K562 (cell line): Measurements from ENCODE around the gene USP31. TPM values are rescaled to one million over a fixed set of nuclear protein-coding genes. Genes with fewer than 3 reads are reported as not detected.

Experiments
- ATAC-seq: fragments of 200-7000 bp; cut with Tn5 transposase; 3 replicates; pipeline ENCODE4 v1.9.1; 2020; ENCODE audit warnings: moderate library complexity
- BruUV-seq: library from RNA; stranded (reverse); fragments of 400-500 nt; replicated peaks from 2 replicates; lab custom pipeline; 2021; lab: Mats Ljungman, UMichigan
- CTCF ChIA-PET: fragments of 300-600 bp; formaldehyde crosslinking; extraction: SDS; loops from one replicate; lab custom pipeline; 2021; ENCODE audit warnings: low intra/inter-chr PET ratio; lab: Yijun Ruan, JAX
- POLR2A ChIA-PET: fragments of 300-600, 350-650 bp; sonication (Branson Sonifier 250); formaldehyde crosslinking; extraction: SDS; loops from one replicate; lab custom pipeline; 2021; ENCODE audit warnings: antibody characterized with exemption, inconsistent platforms; lab: Yijun Ruan, JAX
- DNase-seq, 4 experiments: peaks; one replicate each; pipeline versions ENCODE4 v3.0.0 to v3.0.0-alpha.2; 2011 to 2018; ENCODE audit warnings: low spot score in 3 of 4, mixed read lengths in 3 of 4; ENCODE audit errors: extremely low read depth in 1 of 4
- FAIRE-seq: peaks from 2 replicates; lab custom pipeline; 2011; peaks lifted over from hg19 to GRCh38; lab: Jason Lieb, UNC
- H2AFZ ChIP-seq: 2 replicates; pipeline ENCODE4 v1.6.0; 2011; ENCODE audit warnings: low read depth, low read length, control low read depth, inconsistent platforms
- H3K27ac ChIP-seq: fragments of 200-600 bp; 3 replicates; pipeline ENCODE4 v1.8.0; 2011; ENCODE audit warnings: low read depth, mild to moderate bottlenecking, control low read depth, inconsistent platforms, low read length, moderate library complexity, mixed read lengths; ENCODE audit errors: extremely low read depth
- H3K27me3 ChIP-seq, 2 experiments: fragments of 300-600 bp in 1 of 2; 2 replicates in 1 of 2; 3 replicates in 1 of 2; pipeline versions ENCODE4 v1.6.0 to v1.8.0; 2011; ENCODE audit warnings: inconsistent platforms in 2 of 2, low read length in 2 of 2, mild to moderate bottlenecking in 1 of 2, mixed read lengths in 1 of 2, moderate library complexity in 1 of 2; ENCODE audit not compliant: control insufficient read depth in 2 of 2, insufficient read depth in 2 of 2
- H3K36me3 ChIP-seq: fragments of 300-600 bp; 3 replicates; pipeline ENCODE4 v1.8.0; 2011; ENCODE audit warnings: mild to moderate bottlenecking, low read length, inconsistent platforms; ENCODE audit not compliant: control insufficient read depth, insufficient read depth
- H3K4me1 ChIP-seq, 2 experiments: fragments of 200-600 bp in 1 of 2; replicated peaks in 1 of 2; 2 replicates in 1 of 2; 3 replicates in 1 of 2; pipeline versions ENCODE4 v1.5.1 to v1.8.0; 2011; ENCODE audit warnings: inconsistent platforms in 2 of 2, low read length in 2 of 2, mild to moderate bottlenecking in 1 of 2, mixed read lengths in 1 of 2, moderate library complexity in 1 of 2; ENCODE audit not compliant: control insufficient read depth in 2 of 2, insufficient read depth in 2 of 2
- H3K4me2 ChIP-seq: 2 replicates; pipeline ENCODE4 v1.6.1; 2011; ENCODE audit warnings: low read length, control low read depth, inconsistent platforms, mixed read lengths; ENCODE audit not compliant: insufficient read depth
- H3K4me3 ChIP-seq: fragments of 200-600 bp; sonication (generic), shearing (Covaris generic); 2 replicates; pipeline ENCODE4 v1.5.1; 2016; ENCODE audit warnings: control low read depth, inconsistent platforms
- H3K79me2 ChIP-seq: fragments of 200-600 bp; 3 replicates; pipeline ENCODE4 v1.8.0; 2011; ENCODE audit warnings: low read length, inconsistent platforms; ENCODE audit not compliant: control insufficient read depth, insufficient read depth
- H3K9ac ChIP-seq, 2 experiments: 2 replicates each; pipeline versions ENCODE4 v1.6.0 to v1.6.1; 2011; ENCODE audit warnings: low read depth in 2 of 2, low read length in 2 of 2, control low read depth in 1 of 2, inconsistent platforms in 1 of 2, mild to moderate bottlenecking in 1 of 2, mixed read lengths in 1 of 2; ENCODE audit not compliant: insufficient read depth in 1 of 2
- H3K9me1 ChIP-seq: one replicate; pipeline ENCODE4 v1.6.0; 2011; ENCODE audit warnings: inconsistent platforms, mild to moderate bottlenecking, low read length, moderate library complexity; ENCODE audit not compliant: control insufficient read depth, insufficient read depth
- H3K9me3 ChIP-seq: replicated peaks from 2 replicates; pipeline ENCODE4 v1.5.1; 2011; ENCODE audit warnings: low read depth, low read length, inconsistent platforms; ENCODE audit not compliant: control insufficient read depth, insufficient read depth
- H4K20me1 ChIP-seq: replicated peaks from 2 replicates; pipeline ENCODE4 v1.6.1; 2011; ENCODE audit warnings: low read length, inconsistent platforms, mixed read lengths; ENCODE audit not compliant: control insufficient read depth, insufficient read depth
- ARID2 ChIP-seq: fragments of 450-650 bp; IDR thresholded peaks from 2 replicates; pipeline ENCODE4 v1.6.1; 2017; ENCODE audit warnings: antibody characterized with exemption, mild to moderate bottlenecking
- JUN ChIP-seq, 2 experiments: sonication (generic) in 1 of 2; formaldehyde crosslinking in 1 of 2; IDR thresholded peaks; 2 replicates each; pipeline versions ENCODE4 v1.6.1 to v1.8.0; 2012 to 2022; ENCODE audit warnings: borderline replicate concordance in 2 of 2, mild to moderate bottlenecking in 2 of 2, improper control_type of control experiment in 1 of 2, low read depth in 1 of 2, low read length in 1 of 2, missing genetic modification reagents in 1 of 2
- NCOA6 ChIP-seq: fragments of 450-650 bp; IDR thresholded peaks from 2 replicates; pipeline ENCODE4 v1.6.1; 2017; ENCODE audit warnings: mild to moderate bottlenecking
- SNIP1 ChIP-seq: fragments of 450-650 bp; IDR thresholded peaks from 2 replicates; pipeline ENCODE4 v1.7.1; 2017; ENCODE audit warnings: low read depth, mild to moderate bottlenecking
- TCF7L2 ChIP-seq: fragments of 150-350 bp; IDR thresholded peaks from 2 replicates; pipeline ENCODE4 v1.6.1; 2016; ENCODE audit warnings: low read depth, mild to moderate bottlenecking, low read length, moderate library complexity
- ZC3H8 ChIP-seq: fragments of 450-650 bp; IDR thresholded peaks from 2 replicates; pipeline ENCODE4 v1.6.1; 2017
- ZNF174 ChIP-seq: fragments of 250-450 bp; sonication (Bioruptor Pico); IDR thresholded peaks from 2 replicates; pipeline ENCODE4 v1.4.0; 2020; ENCODE audit warnings: mild to moderate bottlenecking
- WGBS: fragments of 100-300 bp; shearing (Covaris generic); methylation state at CpG from one replicate; pipeline ENCODE4 v1.1.6; 2016; ENCODE audit warnings: low coverage, mixed read lengths; ENCODE audit not compliant: insufficient coverage; ENCODE audit errors: missing lambda C conversion rate; 5-methylcytosine and 5-hydroxymethylcytosine counted together
- in situ Hi-C: fragments of 300-500 bp; cut with MboI; formaldehyde crosslinking; loops from 4 replicates; pipeline ENCODE4 v1.15.0; 2018; ENCODE audit warnings: inconsistent platforms, mixed read lengths
- intact Hi-C: fragments of 100-400 bp; cut with micrococcal nuclease; formaldehyde crosslinking; loops from 2 replicates; pipeline ENCODE4 v1.14.2; 2022
- polyA plus RNA-seq, 8 experiments: library from polyadenylated mRNA; depleted of rRNA in 4 of 8; stranded (reverse) in 5 of 8; unstranded in 3 of 8; fragments of >200 nt; fragmentation: Nextera tagmentation in 2 of 8; fragmentation: Illumina TruSeq in 1 of 8; extraction: Ambion mirVana in 2 of 8; extraction: Trizol in 1 of 8; gene quantifications; 2 replicates each; pipeline versions ENCODE4 v1.2.1 to v1.2.3, GENCODE V29; 2011 to 2014; ENCODE audit warnings: inconsistent platforms in 1 of 8, missing spikeins in 1 of 8
- total RNA-seq, 7 experiments: library from RNA; depleted of rRNA in 6 of 7; stranded (reverse); fragments of >200 nt in 6 of 7; fragmentation: Illumina TruSeq in 2 of 7; extraction: Trizol in 2 of 7; gene quantifications; 2 replicates each; pipeline versions ENCODE4 v1.2.1 to v1.2.3, GENCODE V29; 2011 to 2021; ENCODE audit warnings: low replicate concordance in 1 of 7
- TF ChIP-seq, protein P1 (sequence below): fragments of 450-650 bp; IDR thresholded peaks from 2 replicates; pipeline ENCODE4 v1.6.1; 2016; ENCODE audit warnings: mild to moderate bottlenecking, moderate library complexity
- TF ChIP-seq, protein P2 (sequence below): fragments of 450-650 bp; IDR thresholded peaks from 2 replicates; pipeline ENCODE4 v1.6.1; 2016
- TF ChIP-seq, protein P3 (sequence below): sonication (generic); formaldehyde crosslinking; IDR thresholded peaks from 2 replicates; pipeline ENCODE4 v1.8.0; 2022; ENCODE audit warnings: mild to moderate bottlenecking, low read depth, missing genetic modification reagents

Gene USP31
- total and polyA plus RNA-seq, 9 of the 15 experiments (the other 6 are each of a cell fraction or from before 2014, with no cell fraction given): 0.56 to 4.9 (median 2.9) TPM

DNA sequence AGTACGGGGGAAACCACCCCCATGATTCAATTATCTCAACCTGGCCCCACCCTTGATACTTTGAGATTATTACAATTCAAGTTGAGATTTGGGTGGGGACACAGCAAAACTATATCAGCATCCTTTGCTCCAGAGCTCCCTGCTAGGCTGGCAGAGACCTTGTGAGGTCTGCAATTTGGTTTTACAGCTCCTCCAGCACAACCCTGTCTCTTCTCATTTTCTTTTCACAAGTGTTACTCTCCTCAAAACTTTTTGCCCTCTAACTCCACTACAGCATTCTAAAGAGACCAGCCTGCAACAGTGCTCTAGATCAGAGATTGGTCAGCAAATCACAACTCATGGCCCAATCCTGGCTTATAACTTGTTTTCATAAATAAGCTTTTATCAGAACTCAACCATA, 114.0 kb downstream of the USP31 start:
- H3K4me3 ChIP-seq: no peak overlapping the region
- in situ Hi-C loops (no loop called here), intact Hi-C loops (no loop called here)
- no peaks in the 10 kb centered on the region for H3K9me1 ChIP-seq
- POLR2A ChIA-PET: interaction anchor here (0.9 kb wide), 1 partner anchor 12 kb away, joined by 3 read pairs; no protein-coding TSS in a partner anchor
- no peak overlapping the region for H3K27ac ChIP-seq
- ATAC-seq: no peak
- no peak overlapping the region for H3K9ac ChIP-seq
- DNase-seq: no peak
- peaks cover 0 to 5% of the 10 kb centered on the region in 2 experiments; a peak in 2 of 5 replicates for H3K27me3 ChIP-seq
- H4K20me1 ChIP-seq: no peaks in the 10 kb centered on the region
- 0% methylated on average over 1 of the region's 1 CpG for WGBS
- BruUV-seq: no TSS peak
- no peak overlapping the region for H3K4me2 ChIP-seq
- H2AFZ ChIP-seq: no peak overlapping the region
- no peaks in the 10 kb centered on the region for H3K9me3 ChIP-seq
- no peaks in the 10 kb centered on the region for H3K36me3 ChIP-seq
- no peaks in the 10 kb centered on the region for H3K4me1 ChIP-seq
- CTCF ChIA-PET: no interaction called here
- FAIRE-seq: no peak
- H3K79me2 ChIP-seq: no peaks in the 10 kb centered on the region
- TF ChIP-seq, protein P1, sequence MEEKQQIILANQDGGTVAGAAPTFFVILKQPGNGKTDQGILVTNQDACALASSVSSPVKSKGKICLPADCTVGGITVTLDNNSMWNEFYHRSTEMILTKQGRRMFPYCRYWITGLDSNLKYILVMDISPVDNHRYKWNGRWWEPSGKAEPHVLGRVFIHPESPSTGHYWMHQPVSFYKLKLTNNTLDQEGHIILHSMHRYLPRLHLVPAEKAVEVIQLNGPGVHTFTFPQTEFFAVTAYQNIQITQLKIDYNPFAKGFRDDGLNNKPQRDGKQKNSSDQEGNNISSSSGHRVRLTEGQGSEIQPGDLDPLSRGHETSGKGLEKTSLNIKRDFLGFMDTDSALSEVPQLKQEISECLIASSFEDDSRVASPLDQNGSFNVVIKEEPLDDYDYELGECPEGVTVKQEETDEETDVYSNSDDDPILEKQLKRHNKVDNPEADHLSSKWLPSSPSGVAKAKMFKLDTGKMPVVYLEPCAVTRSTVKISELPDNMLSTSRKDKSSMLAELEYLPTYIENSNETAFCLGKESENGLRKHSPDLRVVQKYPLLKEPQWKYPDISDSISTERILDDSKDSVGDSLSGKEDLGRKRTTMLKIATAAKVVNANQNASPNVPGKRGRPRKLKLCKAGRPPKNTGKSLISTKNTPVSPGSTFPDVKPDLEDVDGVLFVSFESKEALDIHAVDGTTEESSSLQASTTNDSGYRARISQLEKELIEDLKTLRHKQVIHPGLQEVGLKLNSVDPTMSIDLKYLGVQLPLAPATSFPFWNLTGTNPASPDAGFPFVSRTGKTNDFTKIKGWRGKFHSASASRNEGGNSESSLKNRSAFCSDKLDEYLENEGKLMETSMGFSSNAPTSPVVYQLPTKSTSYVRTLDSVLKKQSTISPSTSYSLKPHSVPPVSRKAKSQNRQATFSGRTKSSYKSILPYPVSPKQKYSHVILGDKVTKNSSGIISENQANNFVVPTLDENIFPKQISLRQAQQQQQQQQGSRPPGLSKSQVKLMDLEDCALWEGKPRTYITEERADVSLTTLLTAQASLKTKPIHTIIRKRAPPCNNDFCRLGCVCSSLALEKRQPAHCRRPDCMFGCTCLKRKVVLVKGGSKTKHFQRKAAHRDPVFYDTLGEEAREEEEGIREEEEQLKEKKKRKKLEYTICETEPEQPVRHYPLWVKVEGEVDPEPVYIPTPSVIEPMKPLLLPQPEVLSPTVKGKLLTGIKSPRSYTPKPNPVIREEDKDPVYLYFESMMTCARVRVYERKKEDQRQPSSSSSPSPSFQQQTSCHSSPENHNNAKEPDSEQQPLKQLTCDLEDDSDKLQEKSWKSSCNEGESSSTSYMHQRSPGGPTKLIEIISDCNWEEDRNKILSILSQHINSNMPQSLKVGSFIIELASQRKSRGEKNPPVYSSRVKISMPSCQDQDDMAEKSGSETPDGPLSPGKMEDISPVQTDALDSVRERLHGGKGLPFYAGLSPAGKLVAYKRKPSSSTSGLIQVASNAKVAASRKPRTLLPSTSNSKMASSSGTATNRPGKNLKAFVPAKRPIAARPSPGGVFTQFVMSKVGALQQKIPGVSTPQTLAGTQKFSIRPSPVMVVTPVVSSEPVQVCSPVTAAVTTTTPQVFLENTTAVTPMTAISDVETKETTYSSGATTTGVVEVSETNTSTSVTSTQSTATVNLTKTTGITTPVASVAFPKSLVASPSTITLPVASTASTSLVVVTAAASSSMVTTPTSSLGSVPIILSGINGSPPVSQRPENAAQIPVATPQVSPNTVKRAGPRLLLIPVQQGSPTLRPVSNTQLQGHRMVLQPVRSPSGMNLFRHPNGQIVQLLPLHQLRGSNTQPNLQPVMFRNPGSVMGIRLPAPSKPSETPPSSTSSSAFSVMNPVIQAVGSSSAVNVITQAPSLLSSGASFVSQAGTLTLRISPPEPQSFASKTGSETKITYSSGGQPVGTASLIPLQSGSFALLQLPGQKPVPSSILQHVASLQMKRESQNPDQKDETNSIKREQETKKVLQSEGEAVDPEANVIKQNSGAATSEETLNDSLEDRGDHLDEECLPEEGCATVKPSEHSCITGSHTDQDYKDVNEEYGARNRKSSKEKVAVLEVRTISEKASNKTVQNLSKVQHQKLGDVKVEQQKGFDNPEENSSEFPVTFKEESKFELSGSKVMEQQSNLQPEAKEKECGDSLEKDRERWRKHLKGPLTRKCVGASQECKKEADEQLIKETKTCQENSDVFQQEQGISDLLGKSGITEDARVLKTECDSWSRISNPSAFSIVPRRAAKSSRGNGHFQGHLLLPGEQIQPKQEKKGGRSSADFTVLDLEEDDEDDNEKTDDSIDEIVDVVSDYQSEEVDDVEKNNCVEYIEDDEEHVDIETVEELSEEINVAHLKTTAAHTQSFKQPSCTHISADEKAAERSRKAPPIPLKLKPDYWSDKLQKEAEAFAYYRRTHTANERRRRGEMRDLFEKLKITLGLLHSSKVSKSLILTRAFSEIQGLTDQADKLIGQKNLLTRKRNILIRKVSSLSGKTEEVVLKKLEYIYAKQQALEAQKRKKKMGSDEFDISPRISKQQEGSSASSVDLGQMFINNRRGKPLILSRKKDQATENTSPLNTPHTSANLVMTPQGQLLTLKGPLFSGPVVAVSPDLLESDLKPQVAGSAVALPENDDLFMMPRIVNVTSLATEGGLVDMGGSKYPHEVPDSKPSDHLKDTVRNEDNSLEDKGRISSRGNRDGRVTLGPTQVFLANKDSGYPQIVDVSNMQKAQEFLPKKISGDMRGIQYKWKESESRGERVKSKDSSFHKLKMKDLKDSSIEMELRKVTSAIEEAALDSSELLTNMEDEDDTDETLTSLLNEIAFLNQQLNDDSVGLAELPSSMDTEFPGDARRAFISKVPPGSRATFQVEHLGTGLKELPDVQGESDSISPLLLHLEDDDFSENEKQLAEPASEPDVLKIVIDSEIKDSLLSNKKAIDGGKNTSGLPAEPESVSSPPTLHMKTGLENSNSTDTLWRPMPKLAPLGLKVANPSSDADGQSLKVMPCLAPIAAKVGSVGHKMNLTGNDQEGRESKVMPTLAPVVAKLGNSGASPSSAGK: no peak
- TF ChIP-seq TCF7L2 (no peak), SNIP1 (no peak), JUN (IDR thresholded peaks at IDR 0.05; ENCODE audit: borderline replicate concordance, low read depth, low read length) (no peak), JUN (CRISPR knock-in tag; IDR thresholded peaks at IDR 0.05; ENCODE audit: borderline replicate concordance) (no peak), ZNF174 (CRISPR knock-in tag) (no peak), NCOA6 (no peak), ZC3H8 (no peak), ARID2 (no peak)
- TF ChIP-seq, protein P2, sequence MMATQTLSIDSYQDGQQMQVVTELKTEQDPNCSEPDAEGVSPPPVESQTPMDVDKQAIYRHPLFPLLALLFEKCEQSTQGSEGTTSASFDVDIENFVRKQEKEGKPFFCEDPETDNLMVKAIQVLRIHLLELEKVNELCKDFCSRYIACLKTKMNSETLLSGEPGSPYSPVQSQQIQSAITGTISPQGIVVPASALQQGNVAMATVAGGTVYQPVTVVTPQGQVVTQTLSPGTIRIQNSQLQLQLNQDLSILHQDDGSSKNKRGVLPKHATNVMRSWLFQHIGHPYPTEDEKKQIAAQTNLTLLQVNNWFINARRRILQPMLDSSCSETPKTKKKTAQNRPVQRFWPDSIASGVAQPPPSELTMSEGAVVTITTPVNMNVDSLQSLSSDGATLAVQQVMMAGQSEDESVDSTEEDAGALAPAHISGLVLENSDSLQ: no peak
- TF ChIP-seq, protein P3, sequence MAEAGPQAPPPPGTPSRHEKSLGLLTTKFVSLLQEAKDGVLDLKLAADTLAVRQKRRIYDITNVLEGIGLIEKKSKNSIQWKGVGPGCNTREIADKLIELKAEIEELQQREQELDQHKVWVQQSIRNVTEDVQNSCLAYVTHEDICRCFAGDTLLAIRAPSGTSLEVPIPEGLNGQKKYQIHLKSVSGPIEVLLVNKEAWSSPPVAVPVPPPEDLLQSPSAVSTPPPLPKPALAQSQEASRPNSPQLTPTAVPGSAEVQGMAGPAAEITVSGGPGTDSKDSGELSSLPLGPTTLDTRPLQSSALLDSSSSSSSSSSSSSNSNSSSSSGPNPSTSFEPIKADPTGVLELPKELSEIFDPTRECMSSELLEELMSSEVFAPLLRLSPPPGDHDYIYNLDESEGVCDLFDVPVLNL: no peak
